ENCODE results near the gene MYNN. TPM values are rescaled to one million over a fixed set of nuclear protein-coding genes. Genes with fewer than 3 reads are reported as not detected.

MYNN gene
- total and polyA plus RNA-seq, 9 of the 15 experiments (the other 6 are each of a cell fraction or from before 2014, with no cell fraction given) = 10.4 to 35.7 (median 21.3) TPM

DNA sequence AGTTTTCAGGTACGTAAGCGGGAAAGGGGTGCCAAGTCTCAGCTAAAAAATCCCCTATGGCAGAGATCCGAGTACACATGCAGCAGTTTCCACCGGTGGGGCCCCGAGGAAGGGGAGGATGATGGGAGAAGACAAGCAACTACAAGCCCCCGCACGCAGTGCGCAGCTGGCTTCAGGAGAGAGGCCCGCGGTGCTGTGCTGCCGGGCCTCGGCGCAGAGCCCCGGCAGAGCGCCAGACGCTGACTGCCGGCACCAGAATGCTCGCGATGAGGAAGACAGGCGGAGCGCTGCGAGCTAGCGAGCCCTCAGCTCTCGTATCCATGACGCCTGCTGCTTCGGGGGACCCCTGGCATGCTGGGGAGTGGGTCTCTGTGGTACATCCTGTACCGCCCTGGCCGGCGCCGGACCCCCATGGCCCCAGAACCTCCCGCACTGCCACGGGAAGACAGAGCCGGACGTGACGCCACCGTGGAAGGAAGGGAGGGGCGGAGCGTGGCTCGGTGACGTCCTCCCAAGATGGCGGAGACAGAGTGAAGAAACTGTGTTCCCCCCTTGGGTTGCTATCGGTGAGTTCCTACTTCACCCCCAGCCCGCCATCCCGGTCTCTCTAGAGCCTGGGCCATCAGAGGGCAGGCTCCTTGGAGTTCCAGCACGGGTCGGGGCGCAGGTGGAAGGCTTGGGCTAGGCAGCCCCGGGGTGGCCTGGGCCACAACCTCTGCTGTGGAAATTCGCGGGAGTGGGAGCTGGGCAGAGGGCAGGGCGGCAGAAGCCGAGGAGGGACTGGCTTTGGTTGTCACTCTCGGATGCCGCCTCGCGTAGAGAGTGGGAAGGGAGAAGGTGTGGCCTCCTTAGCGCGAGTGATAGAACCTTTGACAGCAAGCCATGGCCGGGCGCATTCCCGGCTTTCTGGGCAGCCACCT is at the start of gene MYNN (continued):
- TF ChIP-seq, protein P1, sequence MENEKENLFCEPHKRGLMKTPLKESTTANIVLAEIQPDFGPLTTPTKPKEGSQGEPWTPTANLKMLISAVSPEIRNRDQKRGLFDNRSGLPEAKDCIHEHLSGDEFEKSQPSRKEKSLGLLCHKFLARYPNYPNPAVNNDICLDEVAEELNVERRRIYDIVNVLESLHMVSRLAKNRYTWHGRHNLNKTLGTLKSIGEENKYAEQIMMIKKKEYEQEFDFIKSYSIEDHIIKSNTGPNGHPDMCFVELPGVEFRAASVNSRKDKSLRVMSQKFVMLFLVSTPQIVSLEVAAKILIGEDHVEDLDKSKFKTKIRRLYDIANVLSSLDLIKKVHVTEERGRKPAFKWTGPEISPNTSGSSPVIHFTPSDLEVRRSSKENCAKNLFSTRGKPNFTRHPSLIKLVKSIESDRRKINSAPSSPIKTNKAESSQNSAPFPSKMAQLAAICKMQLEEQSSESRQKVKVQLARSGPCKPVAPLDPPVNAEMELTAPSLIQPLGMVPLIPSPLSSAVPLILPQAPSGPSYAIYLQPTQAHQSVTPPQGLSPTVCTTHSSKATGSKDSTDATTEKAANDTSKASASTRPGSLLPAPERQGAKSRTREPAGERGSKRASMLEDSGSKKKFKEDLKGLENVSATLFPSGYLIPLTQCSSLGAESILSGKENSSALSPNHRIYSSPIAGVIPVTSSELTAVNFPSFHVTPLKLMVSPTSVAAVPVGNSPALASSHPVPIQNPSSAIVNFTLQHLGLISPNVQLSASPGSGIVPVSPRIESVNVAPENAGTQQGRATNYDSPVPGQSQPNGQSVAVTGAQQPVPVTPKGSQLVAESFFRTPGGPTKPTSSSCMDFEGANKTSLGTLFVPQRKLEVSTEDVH (IDR thresholded peaks at IDR 0.05; ENCODE audit: low read depth, partially characterized antibody) = peak; percentile 70
- TF ChIP-seq, protein P2, sequence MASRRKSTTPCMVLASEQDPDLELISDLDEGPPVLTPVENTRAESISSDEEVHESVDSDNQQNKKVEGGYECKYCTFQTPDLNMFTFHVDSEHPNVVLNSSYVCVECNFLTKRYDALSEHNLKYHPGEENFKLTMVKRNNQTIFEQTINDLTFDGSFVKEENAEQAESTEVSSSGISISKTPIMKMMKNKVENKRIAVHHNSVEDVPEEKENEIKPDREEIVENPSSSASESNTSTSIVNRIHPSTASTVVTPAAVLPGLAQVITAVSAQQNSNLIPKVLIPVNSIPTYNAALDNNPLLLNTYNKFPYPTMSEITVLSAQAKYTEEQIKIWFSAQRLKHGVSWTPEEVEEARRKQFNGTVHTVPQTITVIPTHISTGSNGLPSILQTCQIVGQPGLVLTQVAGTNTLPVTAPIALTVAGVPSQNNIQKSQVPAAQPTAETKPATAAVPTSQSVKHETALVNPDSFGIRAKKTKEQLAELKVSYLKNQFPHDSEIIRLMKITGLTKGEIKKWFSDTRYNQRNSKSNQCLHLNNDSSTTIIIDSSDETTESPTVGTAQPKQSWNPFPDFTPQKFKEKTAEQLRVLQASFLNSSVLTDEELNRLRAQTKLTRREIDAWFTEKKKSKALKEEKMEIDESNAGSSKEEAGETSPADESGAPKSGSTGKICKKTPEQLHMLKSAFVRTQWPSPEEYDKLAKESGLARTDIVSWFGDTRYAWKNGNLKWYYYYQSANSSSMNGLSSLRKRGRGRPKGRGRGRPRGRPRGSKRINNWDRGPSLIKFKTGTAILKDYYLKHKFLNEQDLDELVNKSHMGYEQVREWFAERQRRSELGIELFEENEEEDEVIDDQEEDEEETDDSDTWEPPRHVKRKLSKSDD (conservative IDR thresholded peaks at IDR 0.05; ENCODE audit: low read length) = peak; percentile 61; the same call in 1 of the 2 replicates
- TF ChIP-seq RBM22 (IDR thresholded peaks at IDR 0.05; ENCODE audit: low read depth, low read length, poor library complexity, severe bottlenecking) = no peak
- no peak for TF ChIP-seq JUNB (CRISPR knock-in tag; conservative IDR thresholded peaks at IDR 0.05)
- no peak; the same call in 1 of the 2 replicates for TF ChIP-seq FOXP1 (CRISPR knock-in tag; IDR thresholded peaks at IDR 0.05)
- no peak for TF ChIP-seq NR3C1 (CRISPR knock-in tag; IDR thresholded peaks at IDR 0.05)
- TF ChIP-seq L3MBTL2 (IDR thresholded peaks at IDR 0.05) = no peak; the same call in none of the 2 replicates
- TF ChIP-seq HOXB6 (CRISPR knock-in tag; IDR thresholded peaks at IDR 0.05; ENCODE audit: borderline replicate concordance) = no peak
- TF ChIP-seq RBM14 (IDR thresholded peaks at IDR 0.05; ENCODE audit: borderline replicate concordance, insufficient read depth, low read depth, low read length) = no peak
- TF ChIP-seq, protein P3, sequence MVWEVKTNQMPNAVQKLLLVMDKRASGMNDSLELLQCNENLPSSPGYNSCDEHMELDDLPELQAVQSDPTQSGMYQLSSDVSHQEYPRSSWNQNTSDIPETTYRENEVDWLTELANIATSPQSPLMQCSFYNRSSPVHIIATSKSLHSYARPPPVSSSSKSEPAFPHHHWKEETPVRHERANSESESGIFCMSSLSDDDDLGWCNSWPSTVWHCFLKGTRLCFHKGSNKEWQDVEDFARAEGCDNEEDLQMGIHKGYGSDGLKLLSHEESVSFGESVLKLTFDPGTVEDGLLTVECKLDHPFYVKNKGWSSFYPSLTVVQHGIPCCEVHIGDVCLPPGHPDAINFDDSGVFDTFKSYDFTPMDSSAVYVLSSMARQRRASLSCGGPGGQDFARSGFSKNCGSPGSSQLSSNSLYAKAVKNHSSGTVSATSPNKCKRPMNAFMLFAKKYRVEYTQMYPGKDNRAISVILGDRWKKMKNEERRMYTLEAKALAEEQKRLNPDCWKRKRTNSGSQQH (CRISPR knock-in tag; IDR thresholded peaks at IDR 0.05) = 0 out of 2 replicates have a peak, but pooled peaks have one; percentile 56
- no peak for TF ChIP-seq ZNF589 (CRISPR knock-in tag; IDR thresholded peaks at IDR 0.05; ENCODE audit: low read depth)
- TF ChIP-seq TRIM24 (IDR thresholded peaks at IDR 0.05) = no peak
- TF ChIP-seq MED1 (CRISPR knock-in tag; IDR thresholded peaks at IDR 0.05; ENCODE audit: borderline replicate concordance) = no peak
- TF ChIP-seq SIN3A (IDR thresholded peaks at IDR 0.05; ENCODE audit: borderline replicate concordance in 2 of 2, control insufficient read depth in 1 of 2, low read depth in 2 of 2, low read length in 2 of 2) = peak; percentile 26 to 78; a peak in 3 of 4 replicates
- TF ChIP-seq, protein P4, sequence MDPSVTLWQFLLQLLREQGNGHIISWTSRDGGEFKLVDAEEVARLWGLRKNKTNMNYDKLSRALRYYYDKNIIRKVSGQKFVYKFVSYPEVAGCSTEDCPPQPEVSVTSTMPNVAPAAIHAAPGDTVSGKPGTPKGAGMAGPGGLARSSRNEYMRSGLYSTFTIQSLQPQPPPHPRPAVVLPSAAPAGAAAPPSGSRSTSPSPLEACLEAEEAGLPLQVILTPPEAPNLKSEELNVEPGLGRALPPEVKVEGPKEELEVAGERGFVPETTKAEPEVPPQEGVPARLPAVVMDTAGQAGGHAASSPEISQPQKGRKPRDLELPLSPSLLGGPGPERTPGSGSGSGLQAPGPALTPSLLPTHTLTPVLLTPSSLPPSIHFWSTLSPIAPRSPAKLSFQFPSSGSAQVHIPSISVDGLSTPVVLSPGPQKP (CRISPR knock-in tag; IDR thresholded peaks at IDR 0.05) = no peak
- TF ChIP-seq EP400 (IDR thresholded peaks at IDR 0.05) = peak; percentile 88
- TF ChIP-seq SUPT5H (IDR thresholded peaks at IDR 0.05) = peak; percentile 98
- no peak for TF ChIP-seq NUFIP1 (IDR thresholded peaks at IDR 0.05; ENCODE audit: partially characterized antibody)
- TF ChIP-seq TEAD1 (CRISPR knock-in tag; IDR thresholded peaks at IDR 0.05) = peak in 1 of 2 experiments; percentile 72; a peak in 2 of 4 replicates

All from K562 (cell line).